NCI-H2107 treated with DMSO at 0.1 percent for 48 hours (cell line): ENCODE measurements around the gene RAB4A.

Experiments
- DNase-seq: peaks from one replicate; lab custom pipeline; 2025; ENCODE audit not compliant: unreplicated experiment; lab: John Stamatoyannopoulos, UW

The RAB4A gene

GRCh38 chr1:229243638-229244037 lies 27.3 kb upstream of the RAB4A start:
- DNase-seq: no peak

- DNase-seq: no peak
Measured at GRCh38 chr1:229244091-229244490, 26.8 kb upstream of the RAB4A start.

- no peak for DNase-seq
Measured at GRCh38 chr1:229247871-229248270, 23.0 kb upstream of the RAB4A start.

GRCh38 chr1:229248821-229249817 lies 21.8 kb upstream of the RAB4A start:
- DNase-seq: no peak

GRCh38 chr1:229249854-229250644 lies 20.9 kb upstream of the RAB4A start:
- no peak for DNase-seq

- DNase-seq: no peak
Measured at GRCh38 chr1:229251185-229251584, 19.7 kb upstream of the RAB4A start.

GRCh38 chr1:229252228-229252984 lies 18.5 kb upstream of the RAB4A start:
- DNase-seq: no peak

GRCh38 chr1:229253151-229253974 lies 17.5 kb upstream of the RAB4A start:
- peak; percentile 29 for DNase-seq

GRCh38 chr1:229254910-229255541 lies 15.9 kb upstream of the RAB4A start:
- DNase-seq: peak; percentile 64

GRCh38 chr1:229258031-229258756 lies 12.7 kb upstream of the RAB4A start:
- DNase-seq: peak; percentile 60

GRCh38 chr1:229258757-229259060 lies 12.2 kb upstream of the RAB4A start:
- no peak for DNase-seq

- DNase-seq: no peak
Measured at GRCh38 chr1:229260297-229260696, 10.6 kb upstream of the RAB4A start.

- no peak for DNase-seq
Measured at GRCh38 chr1:229262239-229262638, 8.7 kb upstream of the RAB4A start.

- no peak for DNase-seq
Measured at GRCh38 chr1:229263254-229263653, 7.7 kb upstream of the RAB4A start.

- no peak for DNase-seq
Measured at GRCh38 chr1:229264068-229264467, 6.8 kb upstream of the RAB4A start.

GRCh38 chr1:229264487-229264886 lies 6.4 kb upstream of the RAB4A start:
- no peak for DNase-seq

GRCh38 chr1:229266274-229266673 lies 4.6 kb upstream of the RAB4A start:
- no peak for DNase-seq

GRCh38 chr1:229266832-229267500 lies 3.9 kb upstream of the RAB4A start:
- DNase-seq: no peak

- no peak for DNase-seq
Measured at GRCh38 chr1:229268505-229268904, 2.4 kb upstream of the RAB4A start.
